Measurements from ENCODE around the gene PTPRN2.

- TF ChIP-seq NFRKB (IDR thresholded peaks at IDR 0.05) (no peak), SP1 (IDR thresholded peaks at IDR 0.05) (no peak), TARDBP (IDR thresholded peaks at IDR 0.05) (no peak), CTBP1 (IDR thresholded peaks at IDR 0.05; ENCODE audit: borderline replicate concordance) (no peak)
These were observed 1067.8 kb downstream of the PTPRN2 start for GRCh38 chr7:157519798-157520244.
